Testis (tissue), 2 donors: ENCODE data around the gene PARP3.

ENCODE experiments used
- CTCF ChIP-seq, 3 experiments: fragments of 450-650 bp in 2 of 3; fragments of 200-600 bp in 1 of 3; sonication (generic) in 1 of 3; IDR thresholded peaks; one replicate each; pipeline ENCODE4 v1.5.1; 2016 to 2019; ENCODE audit warnings: antibody characterized with exemption in 3 of 3, mild to moderate bottlenecking in 2 of 3, moderate library complexity in 1 of 3
- POLR2A ChIP-seq: fragments of 450-650 bp; IDR thresholded peaks from one replicate; pipeline ENCODE4 v1.6.1; 2017; ENCODE audit warnings: antibody characterized with exemption, mild to moderate bottlenecking, moderate library complexity

- no peak for TF ChIP-seq CTCF (IDR thresholded peaks at IDR 0.05)
- TF ChIP-seq POLR2A, result no peak
Measured at GRCh38 chr3:51954105-51954504, 11.9 kb downstream of the PARP3 start.
